ENCODE results near the gene GTF2A1. TPM values are rescaled to one million over a fixed set of nuclear protein-coding genes. Genes with fewer than 3 reads are reported as not detected.

GTF2A1 gene
- total and polyA plus RNA-seq, 5 experiments from 2014 or later = 7.2 to 32.1 (median 8.9) TPM

DNA sequence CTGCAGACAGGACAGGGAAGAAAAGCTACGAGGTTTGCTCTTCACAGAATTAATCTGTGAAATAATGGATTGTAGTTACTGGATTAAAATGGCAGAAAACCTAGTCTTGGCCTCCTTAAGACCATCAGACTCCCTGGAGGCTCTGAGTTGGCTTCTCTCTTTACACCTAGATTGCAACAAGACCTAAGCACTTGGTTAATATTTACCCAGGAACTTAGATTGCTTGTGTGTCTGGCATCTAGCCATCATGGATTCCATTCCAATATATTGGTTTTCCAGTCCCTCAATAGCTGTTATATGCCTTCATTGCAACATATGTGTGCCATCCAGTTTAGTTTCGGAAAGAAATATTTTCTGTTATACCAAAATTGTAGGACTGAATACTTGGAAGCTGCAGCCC is 1.9 kb upstream of the GTF2A1 start:
- Mint-ChIP-seq H3K27me3 (peaks cover 0 to 2% (median 0%) of the 10 kb centered on the region in 5 donors), H3K4me1 (peaks cover 8 to 26% (median 24%) of the 10 kb centered on the region in 4 donors), H3K36me3 (peaks cover 0 to 6% (median 0%) of the 10 kb centered on the region in 3 donors), H3K9me3 (no peaks in the 10 kb centered on the region), H3K4me3 (peak overlapping the region in 1 of 10 donors; percentile 36), H3K27ac (peak overlapping the region in 2 of 10 donors; percentile 99)
- POLR2A ChIA-PET = interaction anchor here (2.7 kb wide), 1 partner anchor 311 kb away, joined by 30 read pairs; the partner anchor contains the start of gene SEL1L
- ATAC-seq (no peak), DNase-seq (no peak)

DNA sequence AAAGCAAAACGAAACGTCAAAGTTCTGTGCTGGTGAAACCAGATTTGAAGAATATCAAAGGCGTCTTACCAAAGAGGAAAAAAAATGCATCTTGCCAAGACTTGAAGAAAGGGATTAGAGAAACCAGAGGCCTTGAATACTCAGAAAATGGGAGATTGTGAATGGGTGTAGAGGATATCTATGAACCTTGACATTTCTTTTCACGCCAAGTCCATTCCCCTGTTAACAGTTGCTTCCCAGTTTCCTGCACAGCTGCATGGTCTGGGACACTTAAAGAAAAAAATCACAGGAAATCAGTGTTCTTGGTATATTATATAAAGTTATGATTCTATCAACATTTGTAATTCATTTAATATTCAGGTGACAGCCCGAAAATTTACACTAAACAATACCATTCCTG is 1.4 kb upstream of the GTF2A1 start:
- DNase-seq (no peak), ATAC-seq (no peak)
- peaks cover 0 to 2% (median 0%) of the 10 kb centered on the region in 5 donors for H3K27me3 Mint-ChIP-seq
- H3K4me3 Mint-ChIP-seq = peak overlapping the region; percentile 93 to 99 (median 96)
- POLR2A ChIA-PET = interaction anchor here (2.2 to 2.7 kb wide), 2 partner anchors 52 to 311 kb away, joined by 24 to 30 read pairs; partner anchors contain the start of gene SEL1L
- no peaks in the 10 kb centered on the region for H3K9me3 Mint-ChIP-seq
- H3K36me3 Mint-ChIP-seq = peaks cover 0 to 6% (median 0%) of the 10 kb centered on the region in 3 donors
- H3K4me1 Mint-ChIP-seq = peaks cover 8 to 31% (median 29%) of the 10 kb centered on the region in 4 donors
- H3K27ac Mint-ChIP-seq = peak overlapping the region; percentile 98 to 100 (median 99)

DNA sequence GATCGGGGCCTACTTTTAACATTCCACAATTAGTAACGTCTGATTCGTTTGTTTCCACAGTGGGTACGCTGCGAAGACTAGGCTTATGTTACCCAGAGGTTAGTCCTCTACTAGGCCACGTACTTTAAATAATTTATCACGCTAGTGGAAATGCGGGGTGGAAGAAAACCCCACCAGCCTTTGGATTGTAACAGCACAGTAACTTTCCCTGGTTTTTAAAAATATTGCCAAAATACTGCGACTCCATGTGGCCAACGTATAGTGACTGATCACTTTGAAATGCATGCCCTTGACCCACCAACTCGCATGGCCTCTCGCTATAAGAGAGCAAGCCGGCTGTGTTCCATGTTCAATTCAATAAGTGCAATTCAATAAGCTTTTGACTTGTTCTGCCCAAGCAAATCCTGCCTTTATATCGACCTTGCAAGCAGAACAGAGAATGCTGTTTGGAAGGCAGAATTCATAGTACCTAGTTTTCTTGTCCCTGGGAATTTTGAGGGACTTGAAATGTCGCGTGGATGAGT is 882 bp upstream of the GTF2A1 start:
- no peak for ATAC-seq
- Mint-ChIP-seq H3K36me3 (peaks cover 0 to 6% (median 2%) of the 10 kb centered on the region in 3 donors), H3K4me1 (peaks cover 11 to 36% (median 34%) of the 10 kb centered on the region in 4 donors), H3K4me3 (peak overlapping the region; percentile 93 to 99 (median 96)), H3K27me3 (peaks cover 0 to 2% (median 0%) of the 10 kb centered on the region in 5 donors), H3K9me3 (no peaks in the 10 kb centered on the region), H3K27ac (peak overlapping the region; percentile 98 to 100 (median 99))
- no peak for DNase-seq
- POLR2A ChIA-PET = interaction anchor here (0.8 to 2.7 kb wide), 11 partner anchors 21 to 312 kb away, joined by 3 to 30 read pairs (median 5); partner anchors contain the start of genes CEP128 and SEL1L

DNA sequence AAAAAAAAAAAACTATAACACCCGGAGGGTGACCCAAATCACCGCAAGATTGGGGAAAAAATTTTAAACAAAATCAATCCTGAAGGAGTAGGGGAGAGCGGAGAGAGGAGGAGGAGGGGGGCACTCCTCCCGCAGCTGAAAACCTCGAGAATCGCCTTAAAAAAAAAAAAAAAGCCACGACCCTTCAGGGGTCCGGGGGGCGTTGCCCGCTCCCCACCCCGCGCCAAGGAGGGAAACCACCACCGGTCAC is 254 bp downstream of the GTF2A1 start:
- Mint-ChIP-seq H3K27ac (peak overlapping the region; percentile 97 to 100 (median 99)), H3K36me3 (peaks cover 6 to 12% (median 6%) of the 10 kb centered on the region in 3 donors), H3K4me1 (peaks cover 11 to 43% (median 42%) of the 10 kb centered on the region in 4 donors), H3K4me3 (peak overlapping the region; percentile 93 to 99 (median 96)), H3K9me3 (no peaks in the 10 kb centered on the region), H3K27me3 (peaks cover 0 to 2% (median 0%) of the 10 kb centered on the region in 5 donors)
- POLR2A ChIA-PET = interaction anchor here (0.6 to 2.7 kb wide), 17 partner anchors 9 to 313 kb away, joined by 3 to 30 read pairs (median 4); partner anchors contain the start of genes CEP128 and SEL1L
- DNase-seq = no peak
- no peak for ATAC-seq

DNA sequence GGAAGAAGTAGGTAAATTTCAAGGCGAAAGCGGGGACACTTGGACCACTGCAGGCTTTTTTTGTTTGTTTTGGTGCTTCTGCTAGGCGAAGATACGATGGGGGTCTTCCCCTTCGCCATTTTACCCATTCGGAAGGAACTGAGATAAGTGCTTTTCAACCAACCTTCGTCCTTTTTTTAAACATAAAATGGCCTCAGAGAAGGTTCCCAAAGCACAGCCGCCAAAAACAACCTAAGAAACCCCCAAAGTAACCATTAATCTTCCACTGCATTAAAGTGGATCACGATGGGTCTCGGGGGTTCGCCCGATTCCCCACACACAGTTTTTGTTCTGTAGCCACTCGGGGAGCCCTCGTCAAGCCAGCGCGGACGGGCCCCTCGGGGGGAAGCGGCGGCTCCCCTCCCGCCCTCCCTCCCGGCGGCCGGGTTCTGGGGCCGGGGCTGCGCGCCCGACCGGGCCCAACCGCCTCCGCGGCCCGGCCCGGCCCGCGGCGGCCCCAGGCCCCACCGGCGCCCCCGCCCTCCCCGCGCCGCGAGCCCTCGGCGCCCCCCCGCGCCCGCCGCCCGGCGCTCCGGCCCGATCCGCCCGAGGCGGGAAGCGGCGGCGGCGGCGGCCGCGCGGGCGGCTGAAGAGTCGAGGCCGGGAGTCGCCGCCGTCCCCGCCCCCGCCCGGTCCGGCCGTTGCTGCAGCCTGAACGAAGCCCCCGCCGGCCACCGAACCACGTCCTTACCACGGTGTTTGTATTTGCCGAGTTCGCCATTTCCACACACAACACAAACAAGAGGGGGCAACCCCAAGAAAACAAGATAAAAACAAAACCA is 790 bp downstream of the GTF2A1 start:
- peak; percentile 24 to 31 for ATAC-seq
- no peaks in the 10 kb centered on the region for H3K9me3 Mint-ChIP-seq

DNA sequence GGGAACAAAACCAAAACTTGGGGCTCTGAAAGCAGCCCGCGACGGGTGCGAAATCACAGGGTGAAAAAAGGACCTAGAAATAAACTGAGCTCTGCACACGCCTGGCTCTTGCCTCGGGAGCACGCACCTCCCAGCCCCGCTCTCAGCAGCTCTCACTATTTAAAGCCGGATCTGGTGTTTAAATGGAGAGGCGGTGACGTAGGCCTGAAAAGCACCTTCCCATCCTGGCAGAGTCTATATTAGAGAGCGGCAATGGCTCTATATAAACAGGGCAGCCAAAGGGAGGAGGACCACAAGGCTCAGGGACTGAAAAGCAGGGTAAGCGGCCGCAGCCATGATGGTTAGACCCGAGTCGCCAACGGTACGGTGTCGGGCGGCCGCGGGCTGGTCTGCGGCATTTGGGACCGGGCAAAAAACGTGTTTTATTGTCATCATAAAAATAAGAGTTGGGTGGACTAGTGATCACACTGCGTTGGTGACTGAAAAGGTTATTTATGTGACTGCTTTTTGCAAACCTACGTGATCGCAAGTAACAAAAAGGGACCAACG is 1.5 kb downstream of the GTF2A1 start:
- ATAC-seq (peak; percentile 64 to 68), DNase-seq (peak; percentile 69 to 95 (median 92))
- H3K4me1 Mint-ChIP-seq = peaks cover 11 to 46% (median 44%) of the 10 kb centered on the region in 4 donors
- peak overlapping the region; percentile 94 to 100 (median 100) for H3K4me3 Mint-ChIP-seq
- peaks cover 0 to 2% (median 0%) of the 10 kb centered on the region in 5 donors for H3K27me3 Mint-ChIP-seq
- no peaks in the 10 kb centered on the region for H3K9me3 Mint-ChIP-seq
- peak overlapping the region; percentile 99 to 100 (median 100) for H3K27ac Mint-ChIP-seq
- POLR2A ChIA-PET = interaction anchor here (0.6 to 1.5 kb wide), 13 partner anchors 10 to 314 kb away, joined by 3 to 12 read pairs (median 3); partner anchors contain the start of gene SEL1L
- peaks cover 10 to 23% (median 14%) of the 10 kb centered on the region in 3 donors for H3K36me3 Mint-ChIP-seq

More for the DNA sequence above, 790 bp downstream of the GTF2A1 start:
- Mint-ChIP-seq H3K36me3 (peaks cover 9 to 17% (median 12%) of the 10 kb centered on the region in 3 donors), H3K4me3 (peak overlapping the region; percentile 94 to 100 (median 100)), H3K27me3 (peaks cover 0 to 2% (median 0%) of the 10 kb centered on the region in 5 donors), H3K27ac (peak overlapping the region; percentile 99 to 100 (median 100)), H3K4me1 (peaks cover 11 to 45% (median 43%) of the 10 kb centered on the region in 4 donors)
- DNase-seq = peak in 9 of 10 donors; percentile 36 to 82 (median 43)
- POLR2A ChIA-PET = interaction anchor here (0.6 to 2.7 kb wide), 12 partner anchors 9 to 314 kb away, joined by 3 to 30 read pairs (median 6); partner anchors contain the start of gene SEL1L

DNA sequence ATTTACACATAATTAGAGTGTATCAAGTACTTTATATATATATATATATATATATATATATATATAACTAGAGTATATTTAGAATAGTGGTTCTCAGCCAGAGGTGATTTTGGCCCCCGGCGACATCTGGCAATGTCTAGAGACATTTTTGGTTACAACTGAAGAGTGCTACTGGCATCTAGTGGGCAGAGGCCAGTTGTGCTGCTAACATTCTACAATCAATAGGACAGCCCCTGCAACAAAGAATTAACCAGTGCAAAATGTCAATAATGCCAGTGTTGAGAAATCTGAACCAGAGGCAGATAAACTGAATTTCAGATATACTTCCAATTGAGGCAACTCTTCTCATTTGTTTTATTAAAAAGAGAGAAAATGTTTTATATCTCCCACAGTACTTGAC is 8.9 kb downstream of the GTF2A1 start:
- POLR2A ChIA-PET = no interaction called here
- H3K9me3 Mint-ChIP-seq = no peaks in the 10 kb centered on the region
- DNase-seq (peak in 7 of 10 donors; percentile 5 to 63 (median 22)), ATAC-seq (peak; percentile 65 to 72)
- peak overlapping the region in 1 of 10 donors; percentile 7 for H3K4me3 Mint-ChIP-seq
- no peak overlapping the region for H3K27ac Mint-ChIP-seq
- no peaks in the 10 kb centered on the region for H3K27me3 Mint-ChIP-seq
- H3K4me1 Mint-ChIP-seq = peaks cover 9 to 68% (median 52%) of the 10 kb centered on the region in 4 donors
- H3K36me3 Mint-ChIP-seq = peaks cover 4 to 90% (median 22%) of the 10 kb centered on the region in 3 donors

DNA sequence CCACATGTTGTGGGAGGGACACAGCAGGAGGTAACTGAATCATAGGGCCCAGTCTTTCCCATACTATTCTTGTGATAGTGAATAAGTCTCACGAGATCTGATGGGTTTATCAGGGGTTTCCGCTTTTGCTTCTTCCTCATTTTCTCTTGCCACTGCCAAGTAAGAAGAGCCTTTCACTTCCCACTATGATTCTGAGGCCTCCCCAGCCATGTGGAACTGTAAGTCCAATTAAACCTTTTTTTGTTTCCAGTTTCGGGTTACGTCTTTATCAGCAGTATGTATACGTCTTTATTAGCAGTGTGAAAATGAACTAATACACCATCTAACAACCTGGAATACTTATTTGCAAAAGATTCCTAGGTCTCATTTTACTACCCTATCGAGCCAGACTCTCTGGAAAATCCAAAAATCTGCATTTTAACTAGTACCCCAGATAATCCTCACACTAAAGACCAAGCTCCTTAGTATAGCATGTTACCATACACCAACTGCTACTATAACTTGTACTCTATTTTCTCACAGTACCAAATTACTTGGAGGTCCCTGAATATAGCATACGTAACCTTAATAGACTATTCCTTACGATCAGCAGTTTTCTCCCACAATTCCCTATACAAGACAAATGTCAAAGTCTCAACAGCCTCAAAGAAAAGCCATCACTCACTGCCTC is 11.5 kb downstream of the GTF2A1 start:
- POLR2A ChIA-PET = interaction anchor here (1.4 kb wide), 1 partner anchor 10 kb away, joined by 3 read pairs; no protein-coding TSS in a partner anchor
- Mint-ChIP-seq H3K27ac (peak overlapping the region in 3 of 10 donors; percentile 5 to 59 (median 29)), H3K27me3 (no peaks in the 10 kb centered on the region), H3K9me3 (no peaks in the 10 kb centered on the region), H3K4me1 (peaks cover 16 to 73% (median 63%) of the 10 kb centered on the region in 4 donors), H3K36me3 (peaks cover 0 to 89% (median 8%) of the 10 kb centered on the region in 3 donors), H3K4me3 (peak overlapping the region in 1 of 10 donors; percentile 8)
- no peak for DNase-seq
- ATAC-seq = no peak

DNA sequence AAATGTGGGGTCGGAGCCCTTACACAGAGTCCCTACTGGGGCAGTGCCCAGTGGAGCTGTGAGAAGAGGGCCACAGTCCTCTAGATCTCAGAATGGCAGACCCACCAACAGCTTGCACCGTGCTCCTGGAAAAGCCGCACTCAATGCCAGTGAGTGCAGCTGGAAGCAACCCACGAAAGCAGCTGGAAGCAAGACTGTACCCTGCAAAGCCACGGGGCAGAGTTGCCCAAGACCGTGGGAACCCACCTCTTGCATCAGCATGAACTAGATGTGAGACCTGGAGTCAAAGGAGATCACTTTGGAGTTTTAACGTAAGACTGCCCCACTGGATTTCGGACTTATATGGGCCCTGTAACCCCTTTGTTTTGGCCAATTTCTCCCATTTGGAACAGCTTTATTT is 12.3 kb downstream of the GTF2A1 start:
- Mint-ChIP-seq H3K27me3 (no peaks in the 10 kb centered on the region), H3K9me3 (no peaks in the 10 kb centered on the region), H3K36me3 (peaks cover 0 to 88% (median 8%) of the 10 kb centered on the region in 3 donors), H3K4me3 (no peak overlapping the region), H3K4me1 (peaks cover 19 to 71% (median 61%) of the 10 kb centered on the region in 4 donors), H3K27ac (peak overlapping the region in 2 of 10 donors; percentile 40 to 59)
- ATAC-seq = no peak
- POLR2A ChIA-PET = interaction anchor here (1.4 kb wide), 1 partner anchor 10 kb away, joined by 3 read pairs; no protein-coding TSS in a partner anchor
- DNase-seq = no peak

DNA sequence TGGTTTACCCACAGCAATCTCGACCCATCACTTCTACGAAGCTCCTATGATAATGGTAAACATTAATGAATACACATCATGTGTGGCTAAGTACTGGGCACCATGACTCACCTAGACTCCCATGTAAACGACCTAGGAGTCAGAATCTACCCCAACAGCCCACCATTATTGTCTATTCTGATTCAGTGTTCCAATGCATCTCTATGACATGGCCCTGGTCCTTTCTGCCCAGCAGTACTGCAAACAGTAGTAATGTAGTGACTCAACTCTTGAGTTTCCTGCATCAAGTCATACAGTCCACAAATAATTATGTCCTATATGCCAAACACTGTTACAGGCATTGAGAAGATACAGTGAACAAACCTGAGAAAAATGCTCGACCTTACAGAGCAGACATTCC is 14.6 kb downstream of the GTF2A1 start:
- DNase-seq = no peak
- H3K27ac Mint-ChIP-seq = peak overlapping the region in 4 of 10 donors; percentile 0 to 45 (median 15)
- H3K4me1 Mint-ChIP-seq = peaks cover 17 to 54% (median 44%) of the 10 kb centered on the region in 4 donors
- no peak for ATAC-seq
- no peaks in the 10 kb centered on the region for H3K9me3 Mint-ChIP-seq
- no peaks in the 10 kb centered on the region for H3K27me3 Mint-ChIP-seq
- POLR2A ChIA-PET = no interaction called here
- peaks cover 0 to 84% (median 23%) of the 10 kb centered on the region in 3 donors for H3K36me3 Mint-ChIP-seq
- peak overlapping the region in 1 of 10 donors; percentile 20 for H3K4me3 Mint-ChIP-seq

DNA sequence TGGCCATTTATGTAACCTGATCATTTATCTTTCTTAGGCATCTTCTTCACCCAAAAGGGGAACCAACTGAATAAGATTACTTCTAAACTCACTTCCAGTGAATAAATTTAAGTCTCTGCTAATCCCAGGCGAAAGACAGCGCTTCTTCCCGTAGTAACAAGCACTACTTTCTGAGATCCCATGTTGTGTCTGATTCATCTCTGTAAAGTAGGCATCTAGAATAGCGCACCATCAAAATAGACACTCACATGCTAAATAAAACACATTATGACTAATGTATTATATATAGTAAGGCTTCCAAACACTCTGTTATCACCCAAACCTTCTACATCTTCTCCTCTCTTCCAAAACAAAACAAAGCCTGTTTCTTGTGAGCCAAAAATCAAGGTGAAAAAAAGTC is 15.1 kb downstream of the GTF2A1 start:
- ATAC-seq (no peak), DNase-seq (no peak)
- H3K4me1 Mint-ChIP-seq = peaks cover 17 to 54% (median 42%) of the 10 kb centered on the region in 4 donors
- H3K27ac Mint-ChIP-seq = peak overlapping the region in 4 of 10 donors; percentile 0 to 45 (median 18)
- H3K9me3 Mint-ChIP-seq = no peaks in the 10 kb centered on the region
- POLR2A ChIA-PET = no interaction called here
- peaks cover 0 to 81% (median 25%) of the 10 kb centered on the region in 3 donors for H3K36me3 Mint-ChIP-seq
- no peaks in the 10 kb centered on the region for H3K27me3 Mint-ChIP-seq
- H3K4me3 Mint-ChIP-seq = no peak overlapping the region

All from naive thymus-derived CD8-positive, alpha-beta T cell (primary cell).